Retina (tissue), 1 donor: ENCODE results near the gene WSCD2.
A peak's percentile ranks its signal among the peaks of the same experiment; 100 is the strongest.

ENCODE experiments used
- DNase-seq: peaks from one replicate; pipeline ENCODE4 v3.0.0-alpha.2; 2016

WSCD2 gene

GRCh38 chr12:108238474-108238873 lies 109.4 kb downstream of the WSCD2 start:
- no peak for DNase-seq

GRCh38 chr12:108239378-108239777 lies 110.3 kb downstream of the WSCD2 start:
- DNase-seq: no peak

GRCh38 chr12:108240027-108240785 lies 111.1 kb downstream of the WSCD2 start:
- DNase-seq: no peak

GRCh38 chr12:108240928-108241327 lies 111.8 kb downstream of the WSCD2 start:
- DNase-seq: no peak

- DNase-seq: peak; percentile 53
Measured at GRCh38 chr12:108241986-108242703, 113.1 kb downstream of the WSCD2 start.

- DNase-seq: no peak
Measured at GRCh38 chr12:108247130-108247529, 118.0 kb downstream of the WSCD2 start.

- no peak for DNase-seq
Measured at GRCh38 chr12:108248011-108248410, 118.9 kb downstream of the WSCD2 start.

GRCh38 chr12:108252523-108252922 lies 123.4 kb downstream of the WSCD2 start:
- no peak for DNase-seq

GRCh38 chr12:108253540-108253939 lies 124.5 kb downstream of the WSCD2 start:
- peak; percentile 41 for DNase-seq

GRCh38 chr12:108254030-108254429 lies 124.9 kb downstream of the WSCD2 start:
- no peak for DNase-seq

GRCh38 chr12:108254517-108255251 lies 125.6 kb downstream of the WSCD2 start:
- DNase-seq: peak; percentile 59

GRCh38 chr12:108255252-108255602 lies 126.1 kb downstream of the WSCD2 start:
- no peak for DNase-seq

GRCh38 chr12:108257004-108257403 lies 127.9 kb downstream of the WSCD2 start:
- DNase-seq: peak; percentile 53

GRCh38 chr12:108257610-108258106 lies 128.6 kb downstream of the WSCD2 start:
- DNase-seq: no peak

GRCh38 chr12:108260039-108260438 lies 131.0 kb downstream of the WSCD2 start:
- no peak for DNase-seq

- no peak for DNase-seq
Measured at GRCh38 chr12:108260969-108261368, 131.9 kb downstream of the WSCD2 start.

GRCh38 chr12:108265505-108265904 lies 136.4 kb downstream of the WSCD2 start:
- DNase-seq: no peak

- no peak for DNase-seq
Measured at GRCh38 chr12:108266131-108266530, 137.0 kb downstream of the WSCD2 start.

GRCh38 chr12:108267450-108267849 lies 138.4 kb downstream of the WSCD2 start:
- no peak for DNase-seq

- no peak for DNase-seq
Measured at GRCh38 chr12:108268397-108268796, 139.3 kb downstream of the WSCD2 start.

GRCh38 chr12:108269224-108269623 lies 140.1 kb downstream of the WSCD2 start:
- DNase-seq: no peak

- DNase-seq: no peak
Measured at GRCh38 chr12:108270035-108270848, 141.2 kb downstream of the WSCD2 start.

GRCh38 chr12:108270849-108271143 lies 141.7 kb downstream of the WSCD2 start:
- DNase-seq: no peak
